HG03469 (cell line): Measurements from ENCODE around the gene HPD.
A peak's percentile ranks its signal among the peaks of the same experiment; 100 is the strongest.
"Not testable (repeated sequence)": the region's sequence is repeated elsewhere in the genome, so short reads cannot be mapped to it uniquely, and the experiment has no call there.

Experiments
- ATAC-seq: cut with Tn5 transposase; IDR thresholded peaks from one replicate; pipeline ENCODE4 v1.9.1; 2021; ENCODE audit warnings: mild to moderate bottlenecking, moderate library complexity, moderate number of reproducible peaks; ENCODE audit not compliant: unreplicated experiment

Gene HPD

DNA sequence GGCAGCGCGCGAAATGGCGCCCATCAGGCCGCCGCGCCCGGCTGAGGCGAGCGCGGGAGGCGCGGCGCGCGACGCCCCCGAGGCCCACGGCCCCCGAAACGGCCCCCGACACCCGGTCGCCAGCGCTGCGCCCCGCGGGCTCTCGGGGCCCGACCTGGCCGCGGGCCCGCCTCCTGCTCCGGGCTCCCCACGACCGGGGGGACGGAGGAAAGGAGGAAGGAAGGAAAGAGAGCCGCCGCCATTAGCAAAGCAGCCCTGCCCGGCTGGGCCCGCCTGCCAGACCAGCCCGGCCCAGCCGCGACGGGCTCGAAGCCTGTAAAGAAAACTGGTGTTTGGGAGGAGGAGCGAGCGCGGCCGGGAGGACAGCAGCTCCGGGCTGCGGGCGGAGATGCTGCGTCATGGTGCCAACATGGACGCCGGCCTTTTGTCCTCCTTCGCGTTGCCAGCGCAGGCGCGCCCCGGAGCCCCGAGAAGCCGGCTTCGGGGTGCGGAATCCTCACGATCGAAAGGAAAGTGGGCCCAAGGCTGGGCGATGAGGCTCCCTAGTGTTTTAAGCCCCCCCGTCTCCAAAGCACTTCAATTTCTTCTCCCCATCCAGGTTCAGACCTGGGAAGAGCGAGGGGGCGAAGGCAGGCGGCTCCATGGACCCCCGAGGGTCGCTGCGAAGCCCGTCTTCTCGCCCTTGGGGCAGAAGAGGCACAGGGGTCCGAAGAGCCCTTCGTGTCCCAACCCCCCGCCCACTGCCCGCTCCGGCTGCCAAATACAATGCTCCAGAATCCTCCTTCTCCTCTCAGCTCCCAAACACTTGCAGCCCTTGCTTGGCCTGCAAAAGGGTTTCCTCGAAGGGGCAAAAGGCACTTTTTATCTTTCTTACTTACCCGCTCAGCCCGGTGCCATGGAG lies 57.7 kb downstream of the HPD start:
- no peak for ATAC-seq

DNA sequence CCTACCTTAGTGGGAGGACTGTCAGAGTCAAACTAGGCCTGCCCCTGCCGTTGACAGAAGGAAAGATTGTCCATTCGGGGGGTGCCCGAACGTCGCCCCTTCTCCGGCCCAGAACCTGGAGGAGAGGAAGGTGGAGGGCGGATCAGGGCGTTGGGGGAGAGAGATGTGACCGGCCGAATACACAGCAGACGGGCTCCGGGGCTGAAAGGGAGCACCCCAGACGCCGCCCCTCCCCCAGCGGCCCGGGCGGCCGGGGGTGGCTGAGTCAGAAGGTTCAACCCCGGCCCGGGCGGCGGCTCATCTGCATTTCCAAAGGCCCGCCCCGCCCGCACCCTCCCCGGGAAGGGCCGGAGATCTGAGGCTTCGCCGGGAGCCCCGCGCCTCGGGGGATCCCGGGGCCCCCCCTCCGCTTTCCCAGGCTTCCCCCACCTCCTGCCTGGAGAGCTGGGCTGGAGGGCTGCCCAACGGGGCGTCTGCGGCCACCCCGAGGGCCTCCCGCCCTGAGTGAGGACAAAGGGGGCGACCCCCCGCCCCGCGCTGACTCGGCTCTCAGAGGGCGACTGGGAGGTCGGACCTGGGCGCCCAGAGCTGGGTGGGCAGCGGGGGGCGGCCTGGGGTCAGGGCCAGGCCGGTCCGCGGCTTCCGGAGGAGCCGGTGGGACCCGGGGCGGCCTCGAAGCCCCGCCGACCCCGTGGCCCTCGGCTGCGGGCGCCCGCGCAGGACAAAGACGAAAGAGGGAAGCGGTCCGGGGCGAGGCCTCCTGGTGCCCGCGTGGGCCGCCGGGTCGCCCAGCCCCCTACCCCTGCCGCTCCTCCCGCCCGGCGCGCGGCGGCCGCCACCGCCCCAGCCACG lies 58.6 kb downstream of the HPD start:
- ATAC-seq = no peak

DNA sequence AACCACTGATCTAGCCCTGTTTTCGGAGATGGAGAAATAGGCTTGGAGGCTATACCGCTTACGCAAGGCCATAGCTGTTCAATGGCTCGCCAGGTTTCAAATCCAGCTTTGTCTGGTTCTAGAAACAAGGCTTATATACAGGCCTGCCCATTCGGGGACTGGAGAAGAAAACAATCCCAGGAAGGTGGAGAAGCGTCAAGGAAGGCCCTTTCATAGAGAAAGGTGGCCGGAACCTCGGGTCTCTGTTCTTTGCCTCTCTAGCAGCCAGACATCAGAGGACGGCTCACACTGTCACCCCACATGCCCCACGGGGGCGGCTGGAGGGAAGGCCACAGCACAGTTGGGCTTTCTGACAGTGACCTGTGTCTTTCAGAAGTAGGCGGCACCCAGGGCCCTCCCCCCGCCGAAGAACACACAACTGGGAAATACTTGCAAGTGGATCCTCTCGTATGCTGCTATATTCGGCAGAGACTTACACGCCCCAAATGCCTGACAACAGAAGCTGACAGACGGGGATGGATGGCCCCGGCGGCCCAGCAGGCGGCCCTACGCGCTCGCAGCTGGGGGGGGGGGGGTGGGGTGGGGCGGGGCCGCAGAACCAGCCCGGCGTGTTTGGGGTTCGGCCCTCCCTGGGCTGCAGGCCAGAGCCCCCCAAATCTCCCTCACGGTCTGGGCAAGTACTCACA lies 59.4 kb downstream of the HPD start:
- no peak for ATAC-seq

DNA sequence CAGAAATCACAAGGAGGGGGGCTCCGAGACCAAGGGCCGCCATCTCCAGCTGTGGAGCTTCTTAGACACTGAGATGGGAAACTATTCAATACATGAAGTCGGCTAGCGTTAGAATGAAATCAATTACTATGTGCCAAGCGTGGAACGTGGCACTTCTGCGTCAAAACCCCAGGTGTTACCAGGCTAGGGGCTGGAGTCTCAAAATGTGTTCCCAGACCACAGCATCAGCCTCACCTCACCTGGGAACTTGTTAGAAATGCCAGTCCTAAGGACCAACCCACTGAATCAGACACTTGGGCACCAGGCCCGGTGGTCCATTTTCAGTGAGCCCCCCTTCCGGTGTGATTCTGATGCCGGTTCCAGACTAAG lies 59.9 kb downstream of the HPD start:
- no peak for ATAC-seq

DNA sequence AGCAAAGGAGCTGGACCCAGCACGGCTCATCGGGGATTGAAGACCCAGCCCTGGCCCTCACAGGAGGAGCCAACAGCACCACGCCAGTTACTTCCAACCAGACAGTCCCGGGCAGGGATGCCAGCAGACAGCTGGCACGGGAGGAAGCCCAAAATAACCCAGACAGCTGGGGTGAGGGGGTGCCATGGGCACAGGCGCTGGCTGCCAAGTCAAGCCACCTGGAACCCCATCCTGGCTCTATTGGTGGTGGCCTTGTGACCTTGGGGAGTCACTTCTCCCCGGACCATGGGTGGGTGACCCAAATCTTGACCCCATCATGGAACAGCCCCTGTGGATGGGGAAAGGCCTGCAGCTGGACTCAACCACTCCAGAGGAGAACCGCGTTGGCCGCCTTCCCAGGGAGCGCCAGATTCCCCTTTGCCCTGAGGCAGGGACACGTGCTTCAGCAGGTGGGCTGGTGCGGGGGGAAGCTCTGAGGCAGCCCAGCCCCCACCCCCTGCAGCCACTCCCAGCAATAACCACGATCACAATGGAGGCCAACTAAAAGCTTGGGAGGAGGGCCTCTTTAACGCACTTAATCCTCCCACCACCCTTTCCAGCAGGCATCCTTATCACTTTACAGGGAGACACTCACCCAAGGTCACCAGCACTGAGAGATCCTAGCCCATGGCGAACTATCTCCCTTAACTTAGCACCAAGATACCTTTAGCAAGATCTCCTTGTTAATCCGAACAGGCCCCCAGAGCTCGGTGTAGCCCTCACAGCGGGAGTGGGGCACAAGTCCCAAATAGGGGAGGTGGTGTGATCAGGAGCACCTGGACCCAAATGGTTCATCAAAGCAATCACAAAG lies 60.5 kb downstream of the HPD start:
- no peak for ATAC-seq

DNA sequence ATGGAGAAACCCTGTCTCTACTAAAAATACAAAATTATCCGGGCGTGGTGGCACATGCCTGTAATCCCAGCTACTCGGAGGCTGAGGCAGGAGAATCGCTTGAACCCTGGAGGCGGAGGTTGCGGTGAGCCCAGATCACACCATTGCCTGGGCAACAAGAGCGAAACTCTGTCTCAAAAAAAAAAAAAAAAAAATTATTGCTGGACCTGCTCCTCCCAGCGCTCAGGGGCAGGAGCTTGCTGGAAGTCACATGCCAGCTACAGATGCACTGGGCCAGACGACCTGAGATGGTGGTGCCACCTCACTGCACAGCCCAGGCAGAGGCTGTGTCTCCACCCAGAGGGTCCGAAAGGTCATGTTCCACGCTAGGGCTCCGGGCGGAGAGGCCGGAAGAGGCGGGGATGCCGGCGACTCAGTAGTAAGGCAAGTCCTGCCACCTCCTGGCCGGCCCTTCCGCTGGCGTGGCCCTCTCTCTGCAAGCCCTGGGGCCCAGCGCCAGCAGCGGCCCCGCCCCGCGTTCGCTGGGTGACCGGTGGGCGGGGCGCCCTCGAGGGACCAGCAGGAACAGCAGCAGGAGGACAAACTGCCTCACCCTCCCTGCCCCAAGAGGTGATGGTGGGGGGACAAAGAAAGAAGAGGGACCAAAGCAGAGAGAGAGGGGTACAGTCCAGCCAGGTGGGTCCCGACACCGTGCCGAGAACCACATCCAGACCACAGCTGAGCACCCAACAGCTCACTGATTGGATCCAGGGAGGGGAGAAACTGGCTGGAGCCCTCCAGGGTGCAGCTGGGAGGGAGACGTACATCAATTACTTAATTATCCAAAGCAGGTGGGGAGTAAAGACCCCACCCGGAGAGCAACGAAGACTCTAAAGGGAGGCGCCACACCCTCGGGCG lies 61.6 kb downstream of the HPD start:
- ATAC-seq = no peak

DNA sequence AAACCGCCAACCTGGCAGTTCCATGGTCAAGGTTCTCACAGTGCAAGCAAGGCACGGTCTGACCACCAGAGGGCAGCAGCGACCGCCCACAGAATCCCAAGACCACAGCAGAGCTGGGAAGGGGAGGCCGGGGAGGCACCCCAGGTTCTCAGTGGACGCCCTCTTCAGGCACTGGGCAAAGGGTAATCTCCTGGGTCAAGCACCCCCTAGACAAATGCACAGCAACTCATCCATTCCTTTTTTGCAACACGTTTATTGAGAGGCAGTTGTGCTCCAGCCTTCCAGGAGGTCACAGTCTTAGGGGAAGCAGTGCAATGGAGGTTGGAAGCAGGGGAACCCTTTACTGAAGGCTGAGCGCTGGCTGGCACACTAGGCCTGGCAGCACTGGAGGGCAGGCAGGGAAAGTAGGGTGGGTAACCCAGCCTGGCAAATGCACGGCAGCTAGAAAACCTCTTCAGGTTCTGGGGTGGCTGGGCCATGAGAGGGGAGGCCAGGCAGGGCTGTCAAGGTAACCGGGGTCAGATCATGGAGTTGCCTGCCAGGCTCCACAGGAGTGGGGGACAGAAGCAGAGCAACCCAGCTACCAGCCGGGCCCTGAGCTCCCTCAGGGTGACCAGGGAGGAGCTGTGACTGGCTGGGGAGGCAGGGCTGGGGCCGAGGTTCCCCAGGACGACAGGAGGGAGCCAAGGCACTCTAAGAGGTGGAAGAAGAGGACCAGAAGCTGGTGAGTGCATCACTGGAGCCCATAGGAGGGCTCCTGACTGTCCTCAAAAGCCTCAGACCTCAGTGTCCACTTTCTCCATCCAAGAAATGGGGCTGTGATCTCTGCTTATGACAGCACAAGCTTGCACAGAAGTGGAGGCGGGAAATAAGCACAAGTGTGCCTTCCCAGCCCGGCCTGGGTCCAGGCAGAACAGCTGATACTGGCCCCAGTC lies 63.4 kb downstream of the HPD start:
- no peak for ATAC-seq

DNA sequence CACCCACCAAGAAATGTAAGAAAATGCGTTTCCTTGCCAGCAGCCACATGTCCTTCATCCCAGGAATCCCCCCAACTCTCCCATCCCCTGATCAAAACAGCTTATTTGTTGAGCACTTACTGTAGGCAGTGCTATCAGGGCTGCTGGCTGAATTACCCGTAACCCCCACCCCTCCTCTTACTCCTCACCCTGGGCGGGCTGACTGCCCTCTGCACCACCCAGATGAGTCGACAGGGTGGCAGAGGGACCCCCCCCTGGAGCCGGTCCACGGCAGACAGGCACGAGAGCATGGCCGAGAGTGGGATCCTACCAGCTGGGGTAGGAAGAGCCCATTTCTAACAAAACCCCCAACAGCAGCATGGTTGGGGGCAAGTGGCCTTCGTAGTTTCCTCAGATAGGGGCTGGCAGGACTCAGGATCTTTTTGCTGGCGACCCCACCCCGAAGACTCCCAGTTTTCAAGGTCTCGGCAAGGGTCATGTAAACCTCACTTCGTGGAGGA lies 64.1 kb downstream of the HPD start:
- ATAC-seq = no peak

DNA sequence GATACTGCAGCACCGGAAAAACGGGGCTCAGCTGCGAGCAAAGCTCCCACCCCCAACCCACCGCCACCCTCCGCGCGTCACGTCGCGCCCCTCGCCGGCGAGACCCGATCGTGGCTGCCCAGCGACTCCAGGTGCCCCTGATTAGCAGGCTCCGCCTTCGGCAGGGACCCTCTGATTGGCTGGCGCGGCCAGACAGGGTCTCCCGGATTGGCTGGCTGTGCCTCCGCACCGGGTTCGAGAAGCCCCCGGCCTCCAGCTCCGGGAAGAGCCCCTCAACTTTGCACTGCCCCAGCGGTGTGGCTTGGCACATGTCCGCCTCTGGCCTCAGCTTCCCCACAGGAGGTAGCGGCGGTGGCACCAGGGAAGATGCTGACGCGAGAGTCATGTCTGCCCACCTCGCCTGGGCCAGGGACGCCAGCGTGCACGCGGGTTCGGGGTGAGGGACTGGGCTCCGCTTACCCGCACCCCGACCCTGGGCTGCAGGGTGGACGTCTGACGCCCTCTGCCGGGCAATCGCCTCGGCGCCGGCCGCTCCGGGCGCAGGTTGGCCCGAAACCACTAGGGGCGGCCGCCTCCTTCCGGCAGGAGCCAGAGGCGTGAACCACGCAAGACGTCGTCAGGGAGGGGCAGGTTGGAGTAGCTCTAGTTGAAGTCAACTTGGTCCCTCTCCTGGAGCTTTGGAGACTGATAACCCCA lies 64.7 kb downstream of the HPD start:
- peak; percentile 30 for ATAC-seq

DNA sequence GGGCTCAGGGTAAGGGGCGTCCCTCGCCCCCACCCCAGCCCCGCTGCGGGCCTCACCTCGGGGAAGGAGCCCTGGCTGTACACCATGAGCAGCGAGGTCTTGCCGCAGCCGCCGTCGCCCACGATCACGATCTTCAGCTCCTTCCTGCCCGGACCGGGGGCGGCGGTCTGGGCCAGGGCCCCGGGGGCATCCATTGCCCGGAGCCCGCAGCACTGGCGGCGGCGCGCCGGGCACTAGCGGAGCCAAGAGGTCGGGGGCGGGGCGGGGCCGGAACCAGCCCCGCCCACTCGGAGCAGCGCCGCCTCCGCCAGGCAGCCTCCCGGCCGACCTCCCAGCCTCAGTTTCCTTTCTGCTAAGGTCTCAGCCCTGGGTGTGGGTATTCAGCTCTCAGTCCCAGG lies 65.2 kb downstream of the HPD start, which contains the start of gene RHOF:
Gene RHOF, minus strand, starts transcription at position 249 of the 398 bp plus-strand sequence. Its CDS starts 55 bp downstream, at position 194.
- peak; percentile 3 for ATAC-seq

DNA sequence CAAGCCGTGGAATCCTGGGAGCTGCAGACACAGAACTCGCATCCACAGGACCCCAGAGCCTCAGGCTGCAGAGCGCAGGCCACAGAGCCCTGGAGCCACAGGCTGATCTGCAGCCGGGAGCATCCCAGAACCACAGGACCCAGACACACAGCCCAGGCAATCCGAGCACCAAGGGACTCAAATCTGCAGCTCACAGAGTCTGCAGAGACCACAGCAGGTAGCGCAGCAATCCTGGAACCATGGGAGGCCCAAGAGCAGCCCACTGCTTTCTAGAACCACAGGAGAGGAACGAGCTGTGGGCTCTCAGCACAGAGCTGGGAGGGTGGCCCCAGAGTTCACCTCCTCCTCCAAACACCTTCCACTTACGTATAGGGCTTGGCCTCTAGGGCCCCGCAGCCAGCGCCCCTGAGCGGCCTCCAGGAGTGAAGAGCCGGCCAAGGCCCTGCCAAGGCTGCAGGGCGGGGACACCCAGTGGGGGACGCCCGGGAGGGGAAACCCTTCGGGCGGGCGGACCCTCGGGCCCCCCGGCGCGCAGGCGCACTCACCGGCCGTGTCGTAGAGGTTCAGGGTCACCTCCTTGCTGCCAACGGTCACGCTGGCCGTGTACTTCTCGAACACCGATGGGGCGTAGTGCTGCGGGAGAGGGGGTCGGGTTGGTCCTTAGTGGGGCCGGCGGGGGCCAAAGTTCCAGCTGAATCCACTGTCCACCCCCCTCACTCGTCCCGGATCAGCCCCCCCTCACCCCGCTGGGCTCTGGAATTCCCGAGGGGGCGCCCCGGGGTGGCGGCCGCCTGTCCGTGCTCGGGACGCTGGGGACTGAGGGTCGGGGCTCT lies 65.8 kb downstream of the HPD start:
- ATAC-seq = no peak

DNA sequence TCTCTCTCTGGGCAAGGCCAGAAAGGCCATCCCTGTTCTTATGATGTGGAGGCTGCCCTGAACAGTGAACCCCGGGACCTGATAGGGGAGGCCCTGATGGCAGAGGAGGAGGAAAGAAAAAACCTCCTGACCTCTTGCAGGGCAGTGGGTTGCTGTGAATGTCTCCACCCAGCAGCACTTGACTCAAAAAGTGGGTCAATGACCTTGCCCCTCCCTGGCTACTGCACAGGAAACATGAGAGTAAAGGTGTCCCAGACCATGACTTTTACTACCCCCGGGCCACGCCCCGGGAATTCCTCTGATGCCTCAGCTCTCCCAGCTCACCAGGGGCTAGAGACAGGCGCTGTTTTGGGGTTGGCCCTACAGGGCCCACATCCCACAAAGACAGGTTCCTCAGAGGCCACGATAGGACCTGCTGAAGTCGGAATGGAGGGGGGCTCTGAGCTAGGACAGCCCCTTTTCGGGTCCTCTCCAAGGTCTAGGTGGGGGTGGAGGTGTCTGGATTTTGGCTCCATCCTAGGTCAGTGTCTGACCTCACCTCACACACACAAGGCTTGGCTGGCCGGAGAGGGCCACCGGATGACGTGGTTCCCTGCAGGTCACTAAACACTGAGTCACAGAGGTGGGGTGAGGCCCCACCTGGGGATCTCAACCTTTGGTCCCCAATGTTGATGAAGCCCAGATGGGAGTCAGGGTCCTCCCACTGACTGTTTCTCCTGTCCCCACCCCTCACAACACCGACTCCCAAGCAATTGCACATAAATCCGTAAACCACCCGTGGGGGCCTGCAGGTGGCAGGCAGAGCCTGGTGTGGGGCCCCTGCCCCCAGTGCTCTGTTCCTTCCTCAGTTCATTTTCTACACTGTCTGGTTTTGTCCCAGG lies 66.7 kb downstream of the HPD start:
- ATAC-seq = no peak

DNA sequence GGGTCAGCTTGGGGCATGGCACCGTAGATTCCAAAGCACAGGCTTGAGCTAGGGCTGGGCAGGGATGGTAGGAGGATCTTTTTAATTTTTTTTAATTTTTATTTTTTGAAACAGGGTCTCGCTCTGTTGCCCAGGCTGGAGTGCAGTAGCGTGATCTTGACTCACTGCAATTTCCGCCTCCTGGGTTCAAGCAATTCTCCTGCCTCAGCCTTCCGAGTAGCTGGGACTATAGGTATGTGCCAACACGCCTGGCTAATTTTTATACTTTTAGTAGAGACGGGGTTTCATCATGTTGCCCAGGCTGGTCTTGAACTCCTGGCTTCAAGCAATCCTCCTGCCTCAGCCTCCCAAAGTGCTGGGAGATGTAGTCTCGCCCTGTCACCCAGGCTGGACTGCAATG lies 67.9 kb downstream of the HPD start:
- not testable (repeated sequence) for ATAC-seq

DNA sequence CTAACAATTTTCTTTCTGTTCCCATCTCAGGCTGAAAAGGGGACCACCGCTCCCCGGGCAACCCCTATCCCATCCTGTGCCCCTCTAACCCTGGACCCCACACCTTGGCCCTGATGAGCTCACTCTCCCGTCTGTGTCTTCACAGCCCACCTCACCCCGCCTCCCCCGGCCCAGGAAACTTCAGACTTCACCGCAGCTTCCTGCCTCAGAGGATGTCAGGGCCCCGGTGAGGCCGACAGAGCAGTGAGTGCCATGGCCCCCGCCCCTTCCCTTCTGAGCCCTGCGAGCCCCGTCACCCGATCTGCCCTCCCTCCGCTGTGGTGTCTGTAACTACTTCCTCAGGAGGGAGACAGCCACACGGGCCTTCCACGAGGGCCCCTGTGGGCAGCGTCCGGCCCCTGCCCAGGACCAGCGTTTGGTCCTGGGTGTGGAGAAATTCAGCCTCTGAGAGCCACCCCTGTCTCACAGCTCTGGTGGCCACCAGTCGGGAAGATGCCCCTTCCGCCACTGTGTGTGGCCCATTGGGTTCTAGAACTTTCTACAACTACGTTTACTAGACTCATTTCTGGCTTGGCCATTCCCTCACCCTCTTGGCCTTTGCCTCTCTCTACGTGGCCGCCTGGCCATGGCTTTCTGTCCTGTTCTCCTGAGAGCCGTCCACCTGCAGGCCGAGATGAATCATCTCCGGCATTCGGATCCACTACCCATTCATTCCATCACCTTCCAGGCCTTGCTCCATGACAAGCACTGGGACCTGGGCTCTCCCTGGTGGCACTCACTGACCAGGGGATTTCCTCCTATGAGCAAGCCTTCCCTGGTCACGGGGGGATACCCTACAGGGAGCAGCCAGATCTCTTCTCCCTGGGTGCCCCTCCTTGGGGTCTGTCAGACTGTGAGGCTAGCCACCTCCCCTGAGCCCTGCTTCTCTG lies 68.6 kb downstream of the HPD start:
- no peak for ATAC-seq
